IMR-90 (cell line): ENCODE results near the gene TUBA3D. TPM values are rescaled to one million over a fixed set of nuclear protein-coding genes. Genes with fewer than 3 reads are reported as not detected.
A peak's percentile ranks its signal among the peaks of the same experiment; 100 is the strongest.
"Not testable (repeated sequence)": the region's sequence is repeated elsewhere in the genome, so short reads cannot be mapped to it uniquely, and the experiment has no call there.

Source experiments
- ATAC-seq: fragments of 200-7000 bp; cut with Tn5 transposase; 2 replicates; pipeline ENCODE4 v1.9.1; 2020; ENCODE audit warnings: low read depth, mild to moderate bottlenecking, moderate library complexity
- BruUV-seq: library from RNA; stranded (reverse); fragments of 400-500 nt; replicated peaks from 2 replicates; lab custom pipeline; 2021; lab: Mats Ljungman, UMichigan
- CTCF ChIA-PET: fragments of 300-600 bp; formaldehyde crosslinking; extraction: SDS; loops from one replicate; lab custom pipeline; 2021; ENCODE audit warnings: antibody characterized with exemption; lab: Yijun Ruan, JAX
- POLR2A ChIA-PET: fragments of 300-600 bp; sonication (Branson Sonifier 250); formaldehyde crosslinking; loops from one replicate; lab custom pipeline; 2022; ENCODE audit warnings: antibody characterized with exemption; ENCODE audit not compliant: unreplicated experiment; lab: Charles Lee
- DNase-seq: peaks from one replicate; pipeline ENCODE4 v3.0.0; 2013
- H2AFZ ChIP-seq: replicated peaks from 2 replicates; pipeline ENCODE3; 2013; ENCODE audit warnings: low read length, mild to moderate bottlenecking; ENCODE audit not compliant: poor library complexity
- H2AK5ac ChIP-seq: 2 replicates; pipeline ENCODE4 v1.6.1; 2013; ENCODE audit warnings: low read depth, low read length, inconsistent platforms
- H2AK9ac ChIP-seq: replicated peaks from 2 replicates; pipeline ENCODE3; 2013; ENCODE audit warnings: mild to moderate bottlenecking, low read depth, low read length, moderate library complexity; ENCODE audit not compliant: poor library complexity
- H2BK120ac ChIP-seq: 2 replicates; pipeline ENCODE4 v1.6.1; 2013; ENCODE audit warnings: low read depth, low read length, inconsistent platforms
- H2BK15ac ChIP-seq: 3 replicates; pipeline ENCODE4 v1.6.1; 2013; ENCODE audit warnings: low read depth, low read length, inconsistent platforms
- H2BK20ac ChIP-seq: 2 replicates; pipeline ENCODE4 v1.6.1; 2013; ENCODE audit warnings: low read depth, mild to moderate bottlenecking, inconsistent platforms, low read length, moderate library complexity
- H2BK5ac ChIP-seq: 2 replicates; pipeline ENCODE4 v1.6.1; 2013; ENCODE audit warnings: mild to moderate bottlenecking, low read depth, low read length, inconsistent platforms; ENCODE audit not compliant: poor library complexity, severe bottlenecking
- H3K14ac ChIP-seq: replicated peaks from 2 replicates; pipeline ENCODE4 v1.6.1; 2013; ENCODE audit warnings: low read depth, low read length, inconsistent platforms
- H3K18ac ChIP-seq: 2 replicates; pipeline ENCODE4 v1.6.1; 2013; ENCODE audit warnings: low read depth, low read length, control low read depth
- H3K23ac ChIP-seq: 2 replicates; pipeline ENCODE4 v1.6.1; 2013; ENCODE audit warnings: low read depth, low read length, inconsistent platforms
- H3K27ac ChIP-seq: 2 replicates; pipeline ENCODE4 v1.5.1; 2013; ENCODE audit warnings: mild to moderate bottlenecking, control low read depth, low read length; ENCODE audit not compliant: insufficient read depth
- H3K27me3 ChIP-seq: 2 replicates; pipeline ENCODE4 v1.6.1; 2013; ENCODE audit warnings: low read length; ENCODE audit not compliant: control insufficient read depth, insufficient read depth
- H3K36me3 ChIP-seq: 2 replicates; pipeline ENCODE4 v1.6.1; 2013; ENCODE audit warnings: low read length, mixed read lengths; ENCODE audit not compliant: control insufficient read depth, insufficient read depth
- H3K4ac ChIP-seq: 2 replicates; pipeline ENCODE4 v1.6.1; 2013; ENCODE audit warnings: low read depth, low read length, inconsistent platforms
- H3K4me1 ChIP-seq: 2 replicates; pipeline ENCODE4 v1.6.1; 2013; ENCODE audit warnings: low read length, mixed read lengths; ENCODE audit not compliant: control insufficient read depth, insufficient read depth
- H3K4me2 ChIP-seq: 2 replicates; pipeline ENCODE4 v1.6.1; 2013; ENCODE audit warnings: low read depth, mild to moderate bottlenecking, control low read depth, low read length, moderate library complexity
- H3K4me3 ChIP-seq: 2 replicates; pipeline ENCODE4 v1.5.1; 2013; ENCODE audit warnings: low read depth, mild to moderate bottlenecking, control low read depth, low read length, moderate library complexity; ENCODE audit not compliant: insufficient read depth
- H3K56ac ChIP-seq: 2 replicates; pipeline ENCODE4 v1.6.1; 2013; ENCODE audit warnings: low read length, inconsistent platforms; ENCODE audit not compliant: insufficient read depth; ENCODE audit errors: extremely low read depth
- H3K79me1 ChIP-seq, 2 experiments: 2 replicates each; pipeline ENCODE4 v1.6.1; 2013; ENCODE audit warnings: low read length in 2 of 2, inconsistent platforms in 1 of 2, low read depth in 1 of 2
- H3K9ac ChIP-seq: 2 replicates; pipeline ENCODE4 v1.6.1; 2013; ENCODE audit warnings: low read depth, low read length, control low read depth
- H3K9me1 ChIP-seq: 2 replicates; pipeline ENCODE4 v1.6.1; 2013; ENCODE audit warnings: low read length, inconsistent platforms; ENCODE audit not compliant: insufficient read depth
- H3K9me3 ChIP-seq: 2 replicates; pipeline ENCODE4 v1.6.1; 2013; ENCODE audit warnings: low read length; ENCODE audit not compliant: control insufficient read depth, insufficient read depth
- H4K20me1 ChIP-seq: 2 replicates; pipeline ENCODE4 v1.6.1; 2013; ENCODE audit warnings: low read length, inconsistent platforms; ENCODE audit not compliant: insufficient read depth
- H4K5ac ChIP-seq: 2 replicates; pipeline ENCODE4 v1.6.1; 2013; ENCODE audit warnings: mild to moderate bottlenecking, low read depth, low read length, control low read depth
- H4K8ac ChIP-seq, 2 experiments: 2 replicates each; pipeline ENCODE4 v1.6.1; 2013; ENCODE audit warnings: low read depth in 2 of 2, low read length in 2 of 2, control low read depth in 1 of 2, inconsistent platforms in 1 of 2
- H4K91ac ChIP-seq: 2 replicates; pipeline ENCODE4 v1.6.1; 2013; ENCODE audit warnings: low read depth, low read length, inconsistent platforms; ENCODE audit not compliant: insufficient read depth
- WGBS, 2 experiments: methylation state at CpG; one replicate each; pipeline versions ENCODE4 v1.1.5 to v1.1.7; 2013; ENCODE audit warnings: missing lambda C conversion rate in 2 of 2; ENCODE audit not compliant: insufficient read length in 1 of 2; ENCODE audit errors: extremely low coverage in 2 of 2; 5-methylcytosine and 5-hydroxymethylcytosine counted together
- dilution Hi-C: fragments of 300-500 bp; cut with HindIII; formaldehyde crosslinking; loops from one replicate; pipeline ENCODE4 v1.14.3; 2018; ENCODE audit warnings: low sequenced_read_pairs; ENCODE audit not compliant: unreplicated experiment
- in situ Hi-C: fragments of 300-500 bp; cut with MboI; formaldehyde crosslinking; loops from 3 replicates; pipeline ENCODE4 v1.14.3; 2019; ENCODE audit warnings: low sequenced_read_pairs, inconsistent platforms, mixed read lengths
- intact Hi-C: fragments of 100-400 bp; cut with micrococcal nuclease; formaldehyde crosslinking; loops from 2 replicates; pipeline ENCODE4 v1.10.0; 2022
- polyA plus RNA-seq, 3 experiments: library from polyadenylated mRNA; depleted of rRNA; stranded (reverse); fragments of >200 nt; gene quantifications; 2 replicates each; pipeline ENCODE4 v1.2.3, GENCODE V29; 2012; ENCODE audit warnings: low replicate concordance in 1 of 3
- total RNA-seq: library from RNA; depleted of rRNA; stranded (reverse); fragments of >200 nt; gene quantifications from 2 replicates; pipeline ENCODE4 v1.2.3, GENCODE V29; 2012

The TUBA3D gene
- total and polyA plus RNA-seq, 2 of the 4 experiments (the other 2 are of a cell fraction) = not detected

DNA sequence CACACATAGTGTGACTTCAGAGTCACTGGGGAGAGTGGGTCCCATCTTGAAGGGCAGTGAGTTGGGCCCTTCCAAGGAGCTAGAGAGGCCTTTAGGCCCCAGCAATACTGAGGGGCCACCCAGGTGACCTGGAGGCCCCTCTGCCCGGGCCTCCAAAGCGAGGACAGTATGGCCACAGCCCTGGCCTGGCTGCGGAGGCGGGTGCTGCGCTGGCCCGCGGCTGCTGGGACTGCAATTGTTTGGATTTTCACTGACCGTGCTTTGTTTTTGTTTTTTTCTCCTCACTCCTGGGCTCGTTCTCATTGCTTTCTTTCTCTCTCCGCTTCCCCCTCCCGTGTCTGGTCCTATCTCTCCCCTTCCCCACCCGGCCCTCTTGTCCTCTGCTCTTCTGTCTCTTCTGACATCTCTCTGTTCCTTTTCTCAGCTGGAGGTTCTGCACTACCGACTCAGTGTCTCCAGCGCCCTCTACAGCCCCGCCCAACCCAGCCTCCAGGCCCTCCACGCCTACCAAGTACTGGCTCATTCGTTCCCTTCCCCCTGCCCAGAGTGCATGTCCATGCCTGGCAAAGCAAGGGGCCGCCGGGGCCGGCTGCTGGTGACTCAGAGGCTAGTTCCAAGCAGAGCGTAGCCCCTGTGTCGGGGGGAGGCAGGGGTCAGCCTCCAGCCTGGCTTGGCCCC, 35.5 kb downstream of the TUBA3D start:
- H3K36me3 ChIP-seq = peaks cover 23% of the 10 kb centered on the region
- H2BK120ac ChIP-seq, H4K20me1 ChIP-seq, H2BK5ac ChIP-seq, H3K56ac ChIP-seq, H3K4me1 ChIP-seq, BruUV-seq, H3K4me2 ChIP-seq, H3K9ac ChIP-seq, H3K79me1 ChIP-seq, H4K8ac ChIP-seq, H3K27ac ChIP-seq, H3K4me3 ChIP-seq, H2AFZ ChIP-seq, H3K14ac ChIP-seq, H2BK20ac ChIP-seq, H2BK15ac ChIP-seq, H3K23ac ChIP-seq, H3K4ac ChIP-seq, H3K27me3 ChIP-seq, H2AK5ac ChIP-seq, dilution Hi-C loops, H4K5ac ChIP-seq, H4K91ac ChIP-seq, H2AK9ac ChIP-seq, intact Hi-C loops, H3K9me1 ChIP-seq, POLR2A ChIA-PET, CTCF ChIA-PET, H3K9me3 ChIP-seq, H3K18ac ChIP-seq: not testable (repeated sequence)
- ATAC-seq (peak; percentile 83), DNase-seq (peak; percentile 39)
- in situ Hi-C loops = loop anchor here (25.0 kb wide), 2 partner anchors 399 to 1349 kb away; partner anchors contain the start of gene PLEKHB2
- WGBS, 2 experiments = 60% methylated on average over 3 of the region's 22 CpGs; no CpG with 5 or more reads in 1 of the 2 experiments

DNA sequence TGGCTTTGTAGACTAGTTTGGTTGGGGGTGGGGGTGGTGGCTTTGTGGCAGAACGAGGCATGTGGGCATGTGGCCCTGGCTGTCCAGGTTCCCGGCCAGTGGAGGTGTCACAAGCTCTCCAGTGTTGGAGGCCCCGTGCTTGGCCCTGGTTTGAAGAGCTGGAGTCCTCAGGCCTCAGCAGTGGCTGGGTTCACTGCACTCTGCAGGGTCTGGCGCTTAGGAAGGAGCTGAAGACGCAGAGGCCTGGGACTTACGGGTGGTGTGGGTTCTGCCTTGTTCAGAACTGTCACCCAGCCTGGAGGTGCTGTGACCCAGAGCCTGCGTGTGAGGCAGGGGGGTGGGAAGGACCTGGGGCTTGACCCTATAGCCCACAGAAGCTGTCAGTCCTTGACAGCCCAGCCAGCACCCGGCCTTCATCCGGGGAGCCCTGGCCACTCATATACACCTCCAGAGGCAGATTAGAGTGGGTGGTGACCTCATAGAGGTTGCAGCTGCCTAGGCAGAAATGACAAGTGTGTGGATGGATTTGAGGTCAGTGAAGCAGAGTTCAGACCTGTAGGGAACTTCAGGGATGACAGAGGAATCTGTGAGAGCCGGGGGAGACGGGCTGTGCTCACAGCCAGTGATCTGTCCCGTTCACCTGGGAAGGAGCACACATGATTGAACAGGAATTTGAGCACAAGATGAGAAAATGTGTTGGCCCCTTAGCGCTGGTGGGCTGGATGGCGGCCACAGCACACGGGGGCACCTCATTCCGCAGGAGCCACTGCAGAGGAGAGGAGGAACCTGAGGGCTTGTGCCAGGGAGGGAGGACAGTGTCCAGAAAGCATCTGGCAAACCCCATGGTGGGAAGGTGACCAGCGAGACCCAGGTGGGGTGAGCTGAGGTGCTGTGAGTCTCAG, 36.3 kb downstream of the TUBA3D start:
- H3K27ac ChIP-seq, H2BK15ac ChIP-seq, H2AK5ac ChIP-seq, dilution Hi-C loops, H3K9me1 ChIP-seq, H4K91ac ChIP-seq, H3K27me3 ChIP-seq, H3K79me1 ChIP-seq, H4K5ac ChIP-seq, H4K20me1 ChIP-seq, POLR2A ChIA-PET, H4K8ac ChIP-seq, H3K4me1 ChIP-seq, H3K4me2 ChIP-seq, H3K9me3 ChIP-seq, intact Hi-C loops, DNase-seq, H3K4me3 ChIP-seq, H3K14ac ChIP-seq, H3K23ac ChIP-seq, H2AK9ac ChIP-seq, H3K18ac ChIP-seq, H3K4ac ChIP-seq, H2BK5ac ChIP-seq, CTCF ChIA-PET, H3K9ac ChIP-seq, H3K56ac ChIP-seq, H2BK120ac ChIP-seq, H2AFZ ChIP-seq, H2BK20ac ChIP-seq, BruUV-seq: not testable (repeated sequence)
- in situ Hi-C loops = loop anchor here (25.0 kb wide), 2 partner anchors 400 to 1350 kb away; partner anchors contain the start of gene PLEKHB2
- 100% methylated on average over 1 of the region's 17 CpGs; no CpG with 5 or more reads in 1 of the 2 experiments for WGBS, 2 experiments
- ATAC-seq = peak; percentile 15; the same call in 1 of the 2 replicates
- peaks cover 25% of the 10 kb centered on the region for H3K36me3 ChIP-seq
